Osteoblast (primary cell): ENCODE measurements around the gene NOP9. TPM values are rescaled to one million over a fixed set of nuclear protein-coding genes. Genes with fewer than 3 reads are reported as not detected.

Experiments
- DNase-seq: peaks from one replicate; pipeline ENCODE4 v3.0.0; 2011; ENCODE audit warnings: low spot score, mixed read lengths; ENCODE audit not compliant: insufficient read length; ENCODE audit errors: missing footprints
- H2AFZ ChIP-seq: 2 replicates; pipeline ENCODE4 v1.6.0; 2011; ENCODE audit warnings: mild to moderate bottlenecking, low read length
- H3K27ac ChIP-seq: 2 replicates; pipeline ENCODE4 v1.5.1; 2011; ENCODE audit warnings: mild to moderate bottlenecking, low read depth, low read length, moderate library complexity
- H3K27me3 ChIP-seq: 2 replicates; pipeline ENCODE4 v1.6.0; 2012; ENCODE audit warnings: mild to moderate bottlenecking, control low read depth, inconsistent platforms, low read length, moderate library complexity; ENCODE audit not compliant: insufficient read depth
- H3K36me3 ChIP-seq: 2 replicates; pipeline ENCODE4 v1.5.1; 2011; ENCODE audit warnings: mild to moderate bottlenecking, low read length, control low read depth, moderate library complexity; ENCODE audit not compliant: insufficient read depth
- H3K4me1 ChIP-seq: 2 replicates; pipeline ENCODE4 v1.5.1; 2011; ENCODE audit warnings: mild to moderate bottlenecking, low read length, control low read depth, moderate library complexity; ENCODE audit not compliant: insufficient read depth
- H3K4me2 ChIP-seq: 2 replicates; pipeline ENCODE4 v1.6.0; 2011; ENCODE audit warnings: mild to moderate bottlenecking, low read length; ENCODE audit not compliant: insufficient read depth
- H3K4me3 ChIP-seq: fragments of 200-600 bp; sonication (generic); 3 replicates; pipeline ENCODE4 v1.5.1; 2012; ENCODE audit warnings: mild to moderate bottlenecking, low read length, inconsistent platforms; ENCODE audit not compliant: insufficient read depth
- H3K79me2 ChIP-seq: 2 replicates; pipeline ENCODE4 v1.6.0; 2012; ENCODE audit warnings: mild to moderate bottlenecking, low read length, control low read depth, inconsistent platforms; ENCODE audit not compliant: insufficient read depth
- H3K9me3 ChIP-seq: 2 replicates; pipeline ENCODE4 v1.5.1; 2011; ENCODE audit warnings: low read depth, low read length, control low read depth
- H4K20me1 ChIP-seq: 2 replicates; pipeline ENCODE4 v1.6.0; 2012; ENCODE audit warnings: mild to moderate bottlenecking, low read length, control low read depth; ENCODE audit not compliant: insufficient read depth
- CTCF ChIP-seq: IDR thresholded peaks from 2 replicates; pipeline ENCODE4 v1.5.1; 2011; ENCODE audit warnings: mild to moderate bottlenecking, low read depth, low read length, moderate library complexity; ENCODE audit errors: extremely low read depth
- total RNA-seq: library from RNA; depleted of rRNA; stranded (reverse); fragments of >200 nt; gene quantifications from 2 replicates; pipeline ENCODE4 v1.2.3, GENCODE V29; 2012

Gene NOP9
- total RNA-seq, 1 donor = 21.0 TPM

GRCh38 chr14:24300326-24300980, 803 bp downstream of the NOP9 start:
- DNase-seq = peak; percentile 65
- Histone ChIP-seq H3K9me3 (no peaks in the 10 kb centered on the region), H4K20me1 (peaks cover 2% of the 10 kb centered on the region), H3K79me2 (peaks cover 18% of the 10 kb centered on the region), H3K27me3 (no peaks in the 10 kb centered on the region), H3K36me3 (peaks cover 49% of the 10 kb centered on the region), H2AFZ (peak overlapping the region; percentile 93), H3K4me1 (peaks cover 21% of the 10 kb centered on the region), H3K4me2 (peak overlapping the region; percentile 95), H3K4me3 (peak overlapping the region; percentile 87), H3K27ac (peak overlapping the region; percentile 55)
- TF ChIP-seq CTCF = no peak

GRCh38 chr14:24304019-24304387, 4.4 kb downstream of the NOP9 start:
- peaks cover 13% of the 10 kb centered on the region for H3K4me1 ChIP-seq
- H2AFZ ChIP-seq = no peak overlapping the region
- H3K4me2 ChIP-seq = no peak overlapping the region
- no peak overlapping the region for H3K27ac ChIP-seq
- H3K4me3 ChIP-seq = no peak overlapping the region
- peaks cover 46% of the 10 kb centered on the region for H3K36me3 ChIP-seq
- H4K20me1 ChIP-seq = peaks cover 2% of the 10 kb centered on the region
- no peaks in the 10 kb centered on the region for H3K9me3 ChIP-seq
- TF ChIP-seq CTCF = no peak
- no peaks in the 10 kb centered on the region for H3K27me3 ChIP-seq
- DNase-seq = no peak
- peaks cover 18% of the 10 kb centered on the region for H3K79me2 ChIP-seq

GRCh38 chr14:24307156-24307574, 7.5 kb downstream of the NOP9 start:
- Histone ChIP-seq H3K36me3 (peaks cover 38% of the 10 kb centered on the region), H3K4me1 (peaks cover 15% of the 10 kb centered on the region), H3K4me3 (no peak overlapping the region), H3K4me2 (no peak overlapping the region), H3K9me3 (no peaks in the 10 kb centered on the region), H2AFZ (no peak overlapping the region), H4K20me1 (no peaks in the 10 kb centered on the region), H3K27me3 (no peaks in the 10 kb centered on the region), H3K27ac (no peak overlapping the region), H3K79me2 (no peaks in the 10 kb centered on the region)
- DNase-seq = no peak
- TF ChIP-seq CTCF = no peak

- peak; percentile 99 for TF ChIP-seq CTCF
- H4K20me1 ChIP-seq = no peaks in the 10 kb centered on the region
- peaks cover 32% of the 10 kb centered on the region for H3K36me3 ChIP-seq
- no peak within 1 kb of the TSS for H3K27ac ChIP-seq
- H3K4me2 ChIP-seq = no peak within 1 kb of the TSS
- H3K4me3 ChIP-seq = no peak within 1 kb of the TSS
- H3K27me3 ChIP-seq = no peaks in the 10 kb centered on the region
- DNase-seq = peak; percentile 97
- peaks cover 15% of the 10 kb centered on the region for H3K4me1 ChIP-seq
- no peak within 1 kb of the TSS for H2AFZ ChIP-seq
- no peaks in the 10 kb centered on the region for H3K9me3 ChIP-seq
- H3K79me2 ChIP-seq = no peaks in the 10 kb centered on the region
Observed at GRCh38 chr14:24307575-24308341, 8.1 kb downstream of the NOP9 start, which contains the start of gene CIDEB. Gene CIDEB, minus strand, starts transcription at chr14:24307977. Its CDS starts 119 bp downstream, at chr14:24307858.
